MM.1S (cell line): ENCODE results near the gene SLIT1.

ENCODE experiments used
- DNase-seq: peaks from one replicate; pipeline ENCODE4 v3.0.0-alpha.2; 2015
- H2AFZ ChIP-seq: fragments of 300-600 bp; sonication (generic); 2 replicates; pipeline ENCODE4 v1.6.0; 2016; ENCODE audit warnings: antibody characterized with exemption, low read length
- H3F3A ChIP-seq: fragments of 300-600 bp; sonication (generic); 2 replicates; pipeline ENCODE4 v1.6.1; 2016; ENCODE audit warnings: mild to moderate bottlenecking, antibody characterized with exemption, low read length, moderate library complexity, mixed read lengths; ENCODE audit not compliant: insufficient read depth
- H3K27ac ChIP-seq: fragments of 300-600 bp; sonication (generic); 2 replicates; pipeline ENCODE4 v1.5.1; 2016; ENCODE audit warnings: mild to moderate bottlenecking, low read length
- H3K27me3 ChIP-seq: fragments of 300-600 bp; sonication (generic); replicated peaks from 2 replicates; pipeline ENCODE4 v1.6.0; 2016; ENCODE audit warnings: low read length; ENCODE audit not compliant: insufficient read depth
- H3K36me3 ChIP-seq: fragments of 300-600 bp; sonication (generic); replicated peaks from 2 replicates; pipeline ENCODE4 v1.6.1; 2016; ENCODE audit warnings: mild to moderate bottlenecking, low read length, mixed read lengths; ENCODE audit not compliant: insufficient read depth
- H3K4me1 ChIP-seq: fragments of 300-600 bp; sonication (generic); 2 replicates; pipeline ENCODE4 v1.6.1; 2016; ENCODE audit warnings: low read length, mixed read lengths
- H3K4me2 ChIP-seq: fragments of 300-600 bp; sonication (generic); 2 replicates; pipeline ENCODE4 v1.6.0; 2016; ENCODE audit warnings: low read depth, low read length
- H3K4me3 ChIP-seq: fragments of 300-600 bp; sonication (generic); 2 replicates; pipeline ENCODE4 v1.5.1; 2016; ENCODE audit warnings: low read length, mixed read lengths
- H3K79me2 ChIP-seq: fragments of 300-600 bp; sonication (generic); 2 replicates; pipeline ENCODE4 v1.6.1; 2016; ENCODE audit warnings: mixed run types, low read length, mixed read lengths
- H3K9ac ChIP-seq: fragments of 300-600 bp; sonication (generic); 2 replicates; pipeline ENCODE4 v1.6.1; 2016; ENCODE audit warnings: low read length, mixed read lengths
- H3K9me2 ChIP-seq: fragments of 300-600 bp; sonication (generic); replicated peaks from 2 replicates; pipeline ENCODE4 v1.6.1; 2016; ENCODE audit warnings: mild to moderate bottlenecking, low read length, mixed read lengths; ENCODE audit not compliant: insufficient read depth
- H3K9me3 ChIP-seq: fragments of 300-600 bp; sonication (generic); replicated peaks from 2 replicates; pipeline ENCODE4 v1.6.1; 2016; ENCODE audit warnings: mild to moderate bottlenecking, low read length, mixed read lengths; ENCODE audit not compliant: insufficient read depth
- H4K20me1 ChIP-seq: fragments of 300-600 bp; sonication (generic); 2 replicates; pipeline ENCODE4 v1.6.1; 2016; ENCODE audit warnings: mild to moderate bottlenecking, low read length, moderate library complexity, mixed read lengths; ENCODE audit not compliant: insufficient read depth
- CTCF ChIP-seq: fragments of 300-600 bp; sonication (generic); IDR thresholded peaks from 2 replicates; pipeline ENCODE4 v1.5.1; 2016; ENCODE audit warnings: antibody characterized with exemption, low read length, mixed read lengths
- EZH2 ChIP-seq: fragments of 300-600 bp; sonication (generic); optimal IDR thresholded peaks from 2 replicates; pipeline ENCODE3; 2017; ENCODE audit warnings: low read depth, mild to moderate bottlenecking, antibody characterized with exemption, low read length, mixed read lengths
- EZH2phosphoT487 ChIP-seq: fragments of 300-600 bp; sonication (generic); IDR thresholded peaks from 2 replicates; pipeline ENCODE4 v1.6.1; 2018; ENCODE audit warnings: antibody characterized with exemption, low read length

Gene SLIT1

GRCh38 chr10:97115846-97116245 lies 69.9 kb downstream of the SLIT1 start:
- Histone ChIP-seq H3K4me3 (no peak overlapping the region), H3K27me3 (peaks cover 9% of the 10 kb centered on the region; the same call in 1 of the 2 replicates), H3K9me2 (no peaks in the 10 kb centered on the region), H3K9ac (no peak overlapping the region), H3K4me2 (no peak overlapping the region), H3K27ac (no peak overlapping the region), H3F3A (no peaks in the 10 kb centered on the region), H3K36me3 (no peaks in the 10 kb centered on the region), H3K79me2 (no peaks in the 10 kb centered on the region), H3K4me1 (no peaks in the 10 kb centered on the region), H3K9me3 (no peaks in the 10 kb centered on the region), H2AFZ (no peak overlapping the region), H4K20me1 (no peaks in the 10 kb centered on the region)
- no peak for DNase-seq
- no peak for TF ChIP-seq EZH2
- TF ChIP-seq EZH2phosphoT487, result no peak
- no peak for TF ChIP-seq CTCF

GRCh38 chr10:97111615-97112014 lies 74.1 kb downstream of the SLIT1 start:
- H3F3A ChIP-seq, result no peaks in the 10 kb centered on the region

DNA sequence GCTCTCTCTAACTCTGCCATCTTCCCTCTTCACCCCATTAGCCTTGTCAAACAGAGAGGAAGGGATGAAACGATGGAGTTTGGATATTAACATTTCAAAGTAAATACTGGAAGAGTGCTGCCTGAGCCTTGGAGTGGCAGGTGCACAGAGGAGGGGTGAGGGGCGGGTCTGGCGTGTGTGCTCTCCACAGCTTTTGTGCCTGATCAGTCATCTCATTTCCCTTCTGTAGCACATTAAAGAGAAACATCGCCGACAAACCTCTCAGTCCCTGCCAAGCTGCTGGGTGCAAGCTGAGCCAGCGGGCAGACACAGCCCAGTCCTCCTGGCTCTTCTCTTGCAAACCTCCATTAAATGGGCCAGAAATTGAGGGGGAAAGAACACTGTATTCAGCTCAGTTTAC lies 76.2 kb downstream of the SLIT1 start:
- no peaks in the 10 kb centered on the region for H3K36me3 ChIP-seq
- no peaks in the 10 kb centered on the region for H3K27me3 ChIP-seq
- H3K4me3 ChIP-seq, result no peak overlapping the region
- DNase-seq, result no peak
- no peaks in the 10 kb centered on the region for H4K20me1 ChIP-seq
- no peaks in the 10 kb centered on the region for H3K9me3 ChIP-seq
- H3K27ac ChIP-seq, result no peak overlapping the region
- no peaks in the 10 kb centered on the region for H3K4me1 ChIP-seq
- no peak for TF ChIP-seq EZH2
- no peak overlapping the region for H3K9ac ChIP-seq
- no peak overlapping the region for H2AFZ ChIP-seq
- no peak overlapping the region for H3K4me2 ChIP-seq
- no peaks in the 10 kb centered on the region for H3K9me2 ChIP-seq
- no peaks in the 10 kb centered on the region for H3F3A ChIP-seq
- H3K79me2 ChIP-seq, result no peaks in the 10 kb centered on the region

More at GRCh38 chr10:97111615-97112014, 74.1 kb downstream of the SLIT1 start:
- Histone ChIP-seq H4K20me1 (no peaks in the 10 kb centered on the region), H3K4me3 (no peak overlapping the region), H3K4me2 (no peak overlapping the region), H3K4me1 (no peaks in the 10 kb centered on the region), H3K9me2 (no peaks in the 10 kb centered on the region), H3K79me2 (no peaks in the 10 kb centered on the region), H3K27me3 (no peaks in the 10 kb centered on the region), H3K27ac (no peak overlapping the region), H3K9me3 (no peaks in the 10 kb centered on the region), H3K36me3 (no peaks in the 10 kb centered on the region), H2AFZ (no peak overlapping the region), H3K9ac (no peak overlapping the region)
- DNase-seq, result no peak
- no peak for TF ChIP-seq EZH2phosphoT487
- no peak for TF ChIP-seq CTCF
- TF ChIP-seq EZH2, result no peak

DNA sequence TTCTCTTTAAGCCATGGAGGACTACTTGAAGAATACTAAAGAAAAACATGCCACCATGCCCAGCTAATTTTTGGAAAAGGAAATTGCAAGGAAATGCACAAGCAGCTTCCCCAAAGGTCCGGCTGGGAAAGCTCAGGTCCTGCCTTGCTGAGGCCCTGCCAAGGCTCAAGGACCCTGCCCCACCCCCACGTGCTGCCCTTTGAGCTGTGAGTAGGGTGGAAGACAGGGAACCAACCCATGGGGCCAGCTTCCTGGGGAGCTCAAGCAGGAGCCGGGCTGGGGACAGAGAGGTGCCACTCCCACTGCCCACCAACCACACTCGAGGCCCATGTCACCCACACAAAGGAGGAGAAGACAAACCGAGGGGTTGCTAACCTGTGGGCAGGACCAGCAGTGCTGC lies 78.2 kb downstream of the SLIT1 start:
- no peak overlapping the region for H3K9ac ChIP-seq
- no peak overlapping the region for H3K4me3 ChIP-seq
- no peaks in the 10 kb centered on the region for H3K36me3 ChIP-seq
- no peaks in the 10 kb centered on the region for H3K9me2 ChIP-seq
- no peak overlapping the region for H2AFZ ChIP-seq
- no peaks in the 10 kb centered on the region for H3K79me2 ChIP-seq
- H3K9me3 ChIP-seq, result no peaks in the 10 kb centered on the region
- no peak for DNase-seq
- no peaks in the 10 kb centered on the region for H4K20me1 ChIP-seq
- no peaks in the 10 kb centered on the region for H3K27me3 ChIP-seq
- no peaks in the 10 kb centered on the region for H3F3A ChIP-seq
- no peak for TF ChIP-seq CTCF
- no peak for TF ChIP-seq EZH2phosphoT487
- TF ChIP-seq EZH2, result no peak
- no peaks in the 10 kb centered on the region for H3K4me1 ChIP-seq
- H3K4me2 ChIP-seq, result no peak overlapping the region
- no peak overlapping the region for H3K27ac ChIP-seq
